Osteocyte (in vitro differentiated cells): ENCODE results near the gene SAMD4A. TPM values are rescaled to one million over a fixed set of nuclear protein-coding genes. Genes with fewer than 3 reads are reported as not detected.

Experiments
- DNase-seq: peaks from one replicate; pipeline ENCODE4 v3.0.0; 2021; ENCODE audit warnings: mixed read lengths; ENCODE audit not compliant: unreplicated experiment; ENCODE audit errors: extremely low spot score
- H3K27ac Mint-ChIP-seq: one replicate; pipeline ENCODE4 v1.8.0; 2021; ENCODE audit warnings: mild to moderate bottlenecking, mixed read lengths; ENCODE audit not compliant: unreplicated experiment
- H3K27me3 Mint-ChIP-seq: one replicate; pipeline ENCODE4 v1.8.0; 2021; ENCODE audit warnings: mixed read lengths; ENCODE audit not compliant: unreplicated experiment
- H3K36me3 Mint-ChIP-seq: one replicate; pipeline ENCODE4 v1.8.0; 2021; ENCODE audit warnings: mixed read lengths; ENCODE audit not compliant: unreplicated experiment
- H3K4me1 Mint-ChIP-seq: one replicate; pipeline ENCODE4 v1.8.0; 2021; ENCODE audit warnings: mixed read lengths; ENCODE audit not compliant: unreplicated experiment
- H3K4me3 Mint-ChIP-seq: one replicate; pipeline ENCODE4 v1.8.0; 2021; ENCODE audit warnings: mild to moderate bottlenecking, moderate library complexity, mixed read lengths; ENCODE audit not compliant: unreplicated experiment
- H3K9me3 Mint-ChIP-seq: one replicate; pipeline ENCODE4 v1.8.0; 2021; ENCODE audit warnings: mixed read lengths; ENCODE audit not compliant: unreplicated experiment
- total RNA-seq: library from RNA; stranded (reverse); gene quantifications from 2 replicates; pipeline ENCODE4 v1.2.1, GENCODE V29; 2021
- TF ChIP-seq, protein P1 (sequence below): fragments of 200-600 bp; sonication (generic); IDR thresholded peaks from 2 replicates; pipeline ENCODE4 v1.5.0; 2021; ENCODE audit warnings: antibody characterized with exemption, mild to moderate bottlenecking, moderate library complexity

Gene SAMD4A
- total RNA-seq, 1 donor from 2014 or later = 39.1 TPM

DNA sequence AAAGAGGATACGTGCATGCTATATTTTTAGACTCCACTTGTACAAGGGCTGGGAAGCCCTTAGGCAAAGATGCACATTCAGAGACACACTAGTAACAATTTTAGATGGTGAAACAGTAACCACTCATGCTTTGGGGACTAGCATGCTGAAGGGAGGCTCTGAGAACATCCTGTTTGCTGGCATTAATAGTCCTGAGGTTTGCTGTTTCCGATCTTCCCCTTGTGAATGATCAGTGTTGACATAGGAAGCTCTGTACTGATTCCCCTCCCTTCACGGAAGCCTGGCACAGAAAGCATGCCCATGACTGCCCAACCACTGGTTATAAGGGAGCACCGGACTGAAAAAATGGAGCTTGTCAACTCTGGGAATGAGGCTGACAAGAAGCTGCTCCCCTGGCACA lies 171.1 kb downstream of the SAMD4A start:
- Mint-ChIP-seq H3K36me3 (peaks cover 1% of the 10 kb centered on the region), H3K4me1 (peaks cover 26% of the 10 kb centered on the region), H3K27me3 (no peaks in the 10 kb centered on the region), H3K9me3 (no peaks in the 10 kb centered on the region), H3K27ac (peak overlapping the region; percentile 80), H3K4me3 (no peak overlapping the region)
- peak; percentile 40 for DNase-seq
- TF ChIP-seq, protein P1, sequence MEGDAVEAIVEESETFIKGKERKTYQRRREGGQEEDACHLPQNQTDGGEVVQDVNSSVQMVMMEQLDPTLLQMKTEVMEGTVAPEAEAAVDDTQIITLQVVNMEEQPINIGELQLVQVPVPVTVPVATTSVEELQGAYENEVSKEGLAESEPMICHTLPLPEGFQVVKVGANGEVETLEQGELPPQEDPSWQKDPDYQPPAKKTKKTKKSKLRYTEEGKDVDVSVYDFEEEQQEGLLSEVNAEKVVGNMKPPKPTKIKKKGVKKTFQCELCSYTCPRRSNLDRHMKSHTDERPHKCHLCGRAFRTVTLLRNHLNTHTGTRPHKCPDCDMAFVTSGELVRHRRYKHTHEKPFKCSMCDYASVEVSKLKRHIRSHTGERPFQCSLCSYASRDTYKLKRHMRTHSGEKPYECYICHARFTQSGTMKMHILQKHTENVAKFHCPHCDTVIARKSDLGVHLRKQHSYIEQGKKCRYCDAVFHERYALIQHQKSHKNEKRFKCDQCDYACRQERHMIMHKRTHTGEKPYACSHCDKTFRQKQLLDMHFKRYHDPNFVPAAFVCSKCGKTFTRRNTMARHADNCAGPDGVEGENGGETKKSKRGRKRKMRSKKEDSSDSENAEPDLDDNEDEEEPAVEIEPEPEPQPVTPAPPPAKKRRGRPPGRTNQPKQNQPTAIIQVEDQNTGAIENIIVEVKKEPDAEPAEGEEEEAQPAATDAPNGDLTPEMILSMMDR = no peak

DNA sequence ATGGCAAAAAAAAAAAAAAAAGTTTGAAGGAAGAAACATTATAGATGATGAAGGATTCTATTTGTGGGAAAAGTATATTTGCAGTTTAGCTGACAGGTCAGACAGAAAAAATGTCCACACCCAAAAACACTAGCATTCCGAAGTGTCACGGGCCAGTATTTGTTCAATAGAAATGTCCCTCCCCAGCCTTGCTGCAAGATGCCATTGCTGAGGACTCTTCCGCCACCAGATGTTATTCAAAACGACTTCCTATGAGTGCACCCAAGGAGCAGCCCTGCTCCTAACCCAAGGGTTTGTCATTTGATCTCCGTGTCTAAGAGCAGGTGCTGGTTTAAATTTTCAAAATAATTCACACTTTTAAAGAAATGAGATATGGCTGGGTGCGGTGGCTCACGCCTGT lies 172.6 kb downstream of the SAMD4A start:
- Mint-ChIP-seq H3K4me3 (no peak overlapping the region), H3K9me3 (no peaks in the 10 kb centered on the region), H3K27me3 (no peaks in the 10 kb centered on the region), H3K36me3 (peaks cover 1% of the 10 kb centered on the region), H3K4me1 (peaks cover 26% of the 10 kb centered on the region), H3K27ac (no peak overlapping the region)
- TF ChIP-seq, protein P1 = no peak
- peak; percentile 40 for DNase-seq

DNA sequence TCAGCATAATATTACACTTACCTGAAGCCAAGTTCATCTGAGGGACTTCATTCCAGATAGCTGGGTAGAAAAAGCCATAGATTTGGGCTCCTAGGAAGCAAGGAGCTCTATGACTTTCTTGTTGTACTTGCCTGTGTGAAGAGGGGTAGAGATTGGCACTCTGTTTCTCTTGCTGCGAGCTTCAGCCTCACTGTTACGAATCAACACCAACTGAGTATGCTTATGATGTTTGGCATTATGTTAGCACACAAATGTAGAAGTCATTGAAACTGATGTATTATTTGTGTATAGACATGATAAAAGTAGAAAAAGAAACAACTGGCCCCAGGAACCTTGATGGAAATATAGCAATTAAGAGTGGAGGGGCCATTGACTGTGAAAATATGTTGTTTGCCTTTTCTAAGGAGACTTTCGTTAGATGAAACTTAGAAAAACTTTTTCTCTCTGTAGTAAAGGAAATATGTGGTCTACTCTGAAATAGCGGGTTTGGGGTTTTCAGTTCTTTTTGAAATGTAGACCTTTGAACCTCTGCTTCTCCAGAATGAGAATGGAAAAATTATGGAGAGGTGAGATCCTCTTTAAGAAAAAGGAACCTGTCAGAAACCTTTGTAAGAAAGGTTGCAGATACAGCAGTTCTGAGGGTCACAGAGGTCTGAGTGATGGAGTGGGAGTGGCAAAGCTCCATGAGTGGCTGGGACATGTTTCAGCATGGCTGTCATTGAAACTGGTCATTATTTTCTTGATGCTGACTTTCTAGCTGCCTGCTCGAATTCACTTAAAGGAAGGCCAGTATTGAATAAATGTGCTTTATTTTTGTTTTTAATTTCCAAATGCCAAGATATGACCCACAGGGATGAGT lies 175.8 kb downstream of the SAMD4A start:
- Mint-ChIP-seq H3K4me1 (peaks cover 19% of the 10 kb centered on the region), H3K9me3 (no peaks in the 10 kb centered on the region), H3K27ac (no peak overlapping the region), H3K4me3 (no peak overlapping the region), H3K27me3 (no peaks in the 10 kb centered on the region), H3K36me3 (peaks cover 4% of the 10 kb centered on the region)
- TF ChIP-seq, protein P1 = no peak
- no peak for DNase-seq

DNA sequence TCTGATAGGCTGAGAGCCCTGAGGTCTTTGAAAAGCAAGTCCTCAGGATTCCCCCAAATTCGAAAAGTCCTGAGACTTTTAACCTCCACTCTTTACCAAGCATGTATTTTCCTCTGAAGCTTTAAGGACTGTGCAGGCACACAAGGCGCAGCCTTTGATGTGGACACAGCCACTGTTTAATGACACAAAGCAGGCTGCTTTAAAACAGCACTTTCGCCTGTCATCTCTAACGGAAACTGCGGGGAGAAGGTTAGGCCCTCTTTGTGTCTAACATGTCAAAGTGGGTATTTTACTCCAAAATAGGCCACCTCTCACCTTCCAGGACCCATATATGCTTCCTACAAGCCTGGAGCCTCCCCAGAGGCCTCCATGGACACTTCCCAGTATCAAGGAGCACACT lies 176.5 kb downstream of the SAMD4A start:
- Mint-ChIP-seq H3K4me3 (no peak overlapping the region), H3K36me3 (peaks cover 4% of the 10 kb centered on the region), H3K27me3 (no peaks in the 10 kb centered on the region), H3K4me1 (peaks cover 13% of the 10 kb centered on the region), H3K27ac (no peak overlapping the region), H3K9me3 (no peaks in the 10 kb centered on the region)
- TF ChIP-seq, protein P1 = no peak
- DNase-seq = no peak

DNA sequence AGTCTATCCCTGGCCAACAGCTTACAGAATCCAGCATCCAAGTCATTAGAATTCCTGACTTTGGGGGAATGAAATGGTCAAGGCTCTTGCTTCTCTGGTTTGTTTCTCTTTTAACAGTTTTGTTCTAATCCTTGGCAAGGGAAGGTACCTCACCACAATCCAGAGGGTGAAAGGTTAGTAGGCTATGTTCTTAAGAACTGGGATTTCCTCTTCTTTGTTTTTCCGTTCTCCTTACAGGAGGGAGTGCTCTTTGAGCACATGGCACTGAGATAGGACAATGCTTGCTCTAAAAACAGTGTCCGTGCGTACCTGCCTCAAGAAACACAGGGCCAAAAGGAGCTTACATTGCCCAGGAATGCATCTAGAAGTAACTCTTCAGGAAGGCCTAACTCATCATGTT lies 179.1 kb downstream of the SAMD4A start:
- peaks cover 9% of the 10 kb centered on the region for H3K36me3 Mint-ChIP-seq
- no peak for DNase-seq
- H3K4me1 Mint-ChIP-seq = peaks cover 3% of the 10 kb centered on the region
- TF ChIP-seq, protein P1 = no peak
- no peaks in the 10 kb centered on the region for H3K9me3 Mint-ChIP-seq
- no peak overlapping the region for H3K27ac Mint-ChIP-seq
- no peaks in the 10 kb centered on the region for H3K27me3 Mint-ChIP-seq
- no peak overlapping the region for H3K4me3 Mint-ChIP-seq
